HG03103 (cell line): ENCODE data around the gene LAMA1.
"Not testable (repeated sequence)": the region's sequence is repeated elsewhere in the genome, so short reads cannot be mapped to it uniquely, and the experiment has no call there.

Experiments
- ATAC-seq: cut with Tn5 transposase; IDR thresholded peaks from one replicate; pipeline ENCODE4 v1.9.1; 2021; ENCODE audit warnings: low read depth; ENCODE audit not compliant: unreplicated experiment

The LAMA1 gene

GRCh38 chr18:6956495-6956894, 161.1 kb downstream of the LAMA1 start:
- no peak for ATAC-seq

DNA sequence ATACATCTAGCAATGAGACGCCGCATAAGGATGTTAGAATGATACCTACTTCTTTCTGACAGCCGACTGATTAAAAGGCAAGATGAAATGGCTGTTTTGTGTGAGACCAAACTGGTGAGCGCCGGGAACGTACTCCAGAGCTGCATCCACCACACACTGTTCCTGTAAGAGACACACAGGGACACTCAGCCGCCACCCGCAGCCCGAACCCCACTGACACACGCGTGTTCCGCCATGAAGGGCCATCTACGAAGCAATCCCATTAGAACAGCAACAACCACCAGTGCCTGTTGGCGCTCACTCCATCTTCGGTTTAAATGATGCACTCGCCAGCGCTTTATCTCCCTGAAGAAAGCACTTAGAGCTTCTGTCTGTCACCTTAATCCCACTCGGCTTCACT, 162.3 kb downstream of the LAMA1 start:
- no peak for ATAC-seq

DNA sequence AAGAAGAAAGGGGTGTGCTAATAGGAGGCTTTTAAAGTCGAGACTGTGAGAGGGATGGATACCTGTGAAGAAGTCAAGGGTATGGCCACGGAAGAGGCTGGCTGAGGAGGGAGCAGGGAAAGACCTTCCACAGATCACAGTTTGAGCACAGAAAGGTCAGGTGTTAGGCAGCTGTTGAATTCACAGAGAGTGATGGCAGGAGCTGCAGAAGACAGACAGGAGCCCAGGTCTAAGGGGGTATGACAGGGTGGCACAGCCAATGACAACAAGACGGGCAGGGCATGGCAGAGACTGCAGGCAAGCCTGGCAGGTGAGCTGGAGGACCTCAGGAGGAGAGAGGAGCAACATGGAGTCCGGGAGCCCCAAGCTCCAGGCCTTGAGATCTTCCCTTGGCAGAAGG, 163.1 kb downstream of the LAMA1 start:
- no peak for ATAC-seq

- no peak for ATAC-seq
Measured at GRCh38 chr18:6951336-6952090, 166.1 kb downstream of the LAMA1 start.

DNA sequence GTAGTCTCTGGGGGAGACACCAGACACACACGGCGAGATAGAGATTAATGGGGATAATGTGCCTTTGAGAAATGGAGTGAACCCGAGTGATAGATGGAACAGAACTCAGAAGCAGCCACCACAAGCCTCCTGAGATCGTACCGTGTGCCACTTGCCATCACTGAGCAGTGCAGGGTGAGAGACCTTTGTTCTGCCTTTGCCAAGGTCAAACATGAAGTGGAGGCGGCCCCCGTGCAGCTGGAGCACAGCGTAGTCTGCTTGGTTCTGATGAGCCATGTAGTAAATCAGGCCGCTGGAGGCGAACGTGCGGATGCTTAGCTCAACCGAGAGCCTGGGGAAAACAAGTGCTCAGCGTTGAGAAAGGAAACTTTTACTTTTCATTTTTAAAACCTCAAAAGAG, 167.0 kb downstream of the LAMA1 start:
- ATAC-seq, result no peak

DNA sequence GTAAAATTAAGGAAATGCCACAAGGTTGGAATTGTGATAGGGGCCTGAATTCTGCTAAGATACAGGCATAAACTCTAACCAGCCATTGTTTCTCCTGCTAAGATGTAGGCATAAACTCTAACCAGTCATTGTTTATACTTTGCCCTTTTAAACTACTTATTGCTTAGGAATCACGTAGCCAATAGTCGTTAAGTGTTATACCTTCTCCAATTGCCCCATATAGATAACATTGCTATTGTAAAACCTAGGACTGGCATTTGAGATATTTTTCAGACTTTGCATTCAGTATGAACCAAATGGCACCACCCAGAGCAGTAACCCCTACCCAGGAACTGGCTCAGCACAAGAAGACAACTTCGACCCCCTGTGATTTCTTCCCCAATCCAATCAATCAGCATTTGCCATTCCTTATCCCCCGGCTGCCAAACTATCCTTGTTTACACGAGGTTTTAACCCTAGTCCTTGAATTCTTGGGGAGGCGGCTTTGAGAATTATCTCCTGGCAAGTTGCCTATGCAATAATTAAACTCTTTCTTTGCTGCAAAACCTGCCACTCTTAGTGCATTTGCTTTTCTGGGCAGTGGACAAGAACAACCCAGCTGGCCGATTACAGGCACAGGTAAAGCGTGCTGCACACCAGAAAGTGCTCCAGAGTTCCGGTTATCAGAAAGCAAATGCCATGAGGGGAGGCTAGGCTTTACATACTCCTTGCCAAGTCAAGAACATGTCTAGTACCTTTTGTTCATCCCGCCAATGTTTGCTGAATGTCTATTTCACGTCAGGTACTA, 167.6 kb downstream of the LAMA1 start:
- no peak for ATAC-seq

- ATAC-seq, result no peak
Measured at GRCh38 chr18:6948281-6949055, 169.1 kb downstream of the LAMA1 start.

DNA sequence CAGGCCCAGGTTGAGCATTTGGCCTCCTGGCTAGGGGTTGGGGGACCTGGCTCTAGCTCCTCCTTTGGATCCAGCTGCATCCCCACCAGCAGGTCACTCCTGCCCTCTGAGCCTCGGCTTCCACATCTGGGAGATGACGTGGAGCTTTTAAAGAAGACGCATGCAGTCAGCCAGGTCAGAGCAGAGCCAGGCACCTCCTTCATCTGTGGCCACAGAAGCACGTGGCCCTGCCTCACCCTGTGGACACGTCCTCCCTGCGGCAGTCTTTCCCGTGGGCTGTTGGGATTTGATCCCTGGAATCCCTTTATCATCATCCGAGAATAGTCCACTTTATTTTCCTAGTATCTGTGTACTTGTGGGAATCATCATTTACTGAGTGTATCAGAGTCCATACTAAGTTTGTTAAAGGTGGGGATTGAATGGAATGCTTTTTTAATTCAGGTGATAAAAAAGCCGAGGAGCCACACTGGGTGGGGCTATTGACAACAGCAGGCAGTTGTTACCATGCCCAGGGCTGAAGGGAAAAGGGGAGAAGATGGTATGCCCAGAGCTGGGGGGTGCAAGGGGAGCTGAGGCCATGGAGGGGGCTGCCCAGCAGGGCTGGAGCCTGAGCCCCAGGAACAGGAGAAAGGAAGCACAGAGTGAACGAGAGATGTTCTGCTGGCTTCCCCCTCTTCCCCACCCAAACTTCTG, 170.1 kb downstream of the LAMA1 start:
- no peak for ATAC-seq

DNA sequence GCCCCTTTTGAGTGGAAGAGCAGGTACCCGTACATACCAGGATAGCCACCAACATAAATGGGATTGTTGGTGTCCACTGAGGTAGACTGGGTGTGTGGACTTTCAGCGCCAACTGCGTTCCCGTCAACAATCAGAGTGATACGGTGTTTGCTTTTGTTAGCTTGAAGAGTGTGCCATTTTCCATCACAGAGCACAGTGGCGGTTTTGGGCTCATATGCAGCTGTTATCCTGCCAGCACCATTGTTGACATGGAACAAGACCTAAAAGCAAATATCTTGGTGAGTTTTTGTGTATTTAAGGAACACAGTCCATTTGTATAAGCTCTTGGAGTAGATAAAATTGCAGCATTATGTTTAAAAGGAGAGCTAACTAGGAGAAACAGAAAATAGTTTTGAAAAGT, 174.5 kb downstream of the LAMA1 start:
- no peak for ATAC-seq

GRCh38 chr18:6942742-6943141, 174.9 kb downstream of the LAMA1 start:
- ATAC-seq, result no peak

- ATAC-seq, result no peak
Measured at GRCh38 chr18:6941996-6942395, 175.6 kb downstream of the LAMA1 start.

DNA sequence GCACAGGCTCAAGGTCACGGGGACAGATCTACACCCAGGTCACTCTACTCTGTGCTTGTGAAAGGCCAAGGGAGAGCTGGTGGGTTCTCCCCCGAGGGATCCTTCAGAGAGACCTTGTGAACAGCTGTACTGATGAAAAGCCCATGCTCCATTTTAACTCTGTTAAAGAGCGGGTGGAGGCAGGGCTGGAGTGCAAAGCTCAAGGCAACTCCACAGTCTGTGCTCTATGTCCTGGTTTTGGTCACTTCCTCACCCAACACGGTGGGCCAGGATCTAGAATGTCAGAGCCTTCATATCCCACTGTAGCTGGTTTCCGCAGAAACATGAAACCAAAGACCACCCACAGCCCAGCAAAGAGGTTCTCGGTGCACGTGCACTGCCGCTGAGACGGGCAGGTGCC, 177.1 kb downstream of the LAMA1 start:
- ATAC-seq, result no peak

- no peak for ATAC-seq
Measured at GRCh38 chr18:6939972-6940371, 177.6 kb downstream of the LAMA1 start.

DNA sequence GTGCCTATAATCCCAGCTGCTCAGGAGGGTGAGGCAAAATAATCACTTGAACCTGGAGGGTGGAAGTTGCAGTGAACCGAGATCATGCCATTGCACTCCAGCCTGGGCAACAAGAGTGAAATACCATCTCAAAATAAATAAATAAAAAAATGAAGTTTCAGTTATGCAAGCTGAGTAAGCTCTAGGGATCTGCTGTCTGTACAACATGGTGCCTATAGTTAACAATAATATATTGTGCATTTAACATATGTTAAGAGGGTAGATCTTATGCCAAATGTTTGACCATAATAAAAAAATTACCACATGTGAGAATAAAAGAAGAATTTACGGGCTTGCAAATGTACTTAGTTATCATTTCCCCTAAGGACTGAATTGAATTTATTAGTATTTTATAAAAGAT, 179.2 kb downstream of the LAMA1 start:
- ATAC-seq, result not testable (repeated sequence)

GRCh38 chr18:6938003-6938402, 179.6 kb downstream of the LAMA1 start:
- no peak for ATAC-seq

DNA sequence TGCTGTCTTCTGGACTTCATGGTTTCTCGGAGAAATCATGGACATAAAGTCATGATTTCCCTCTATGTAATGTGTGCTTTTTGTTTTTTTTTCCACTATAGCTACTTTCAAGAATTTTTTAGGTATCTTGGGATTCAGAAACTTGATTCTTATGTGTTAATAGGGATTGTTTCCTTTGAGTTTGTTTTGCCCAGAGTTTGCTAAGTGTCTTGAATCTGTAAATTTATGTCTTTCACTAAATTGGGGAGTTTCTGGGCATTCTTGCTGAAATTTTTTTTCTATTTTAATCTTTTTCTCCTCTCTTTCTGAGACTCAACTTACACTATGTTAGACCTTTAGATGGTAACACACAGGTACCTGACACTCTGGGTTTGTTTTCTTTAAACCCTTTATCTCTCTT, 182.7 kb downstream of the LAMA1 start:
- ATAC-seq, result no peak

DNA sequence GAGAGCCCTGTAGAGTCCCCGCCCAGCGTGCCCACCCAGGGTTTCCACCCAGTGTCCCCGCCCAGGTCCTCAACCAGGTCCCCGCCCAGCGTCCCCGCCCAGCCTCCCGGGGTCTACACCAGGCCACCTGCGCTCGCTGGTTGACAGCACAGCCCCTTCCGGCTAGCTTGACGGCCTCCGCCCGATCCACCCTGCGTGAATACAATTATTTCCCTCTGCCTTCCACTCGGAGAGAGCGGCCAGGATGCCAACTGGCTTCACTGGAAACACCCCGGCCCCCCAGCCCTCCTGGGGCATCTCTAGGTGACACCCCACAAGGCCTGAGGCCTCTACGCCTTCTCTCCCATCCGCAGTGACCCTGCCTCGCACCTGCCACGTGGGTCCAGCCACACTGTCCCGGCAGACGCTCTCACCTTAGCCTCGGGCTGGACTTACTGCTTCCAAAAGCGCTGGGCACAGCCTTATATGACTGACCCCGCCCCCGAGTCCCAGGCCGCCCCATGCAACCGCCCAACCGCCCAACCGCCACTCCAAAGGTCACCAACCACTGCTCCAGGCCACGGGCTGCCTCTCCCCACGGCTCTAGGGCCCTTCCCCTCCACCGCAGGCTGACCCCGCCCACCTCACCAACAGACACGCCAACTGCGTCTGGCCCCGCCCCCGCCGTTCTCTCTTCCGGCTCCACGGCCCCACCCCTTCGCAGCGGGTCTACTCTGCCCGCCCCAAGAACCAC, 188.1 kb downstream of the LAMA1 start:
- ATAC-seq, result no peak

- ATAC-seq, result no peak
Measured at GRCh38 chr18:6928359-6928758, 189.2 kb downstream of the LAMA1 start.

DNA sequence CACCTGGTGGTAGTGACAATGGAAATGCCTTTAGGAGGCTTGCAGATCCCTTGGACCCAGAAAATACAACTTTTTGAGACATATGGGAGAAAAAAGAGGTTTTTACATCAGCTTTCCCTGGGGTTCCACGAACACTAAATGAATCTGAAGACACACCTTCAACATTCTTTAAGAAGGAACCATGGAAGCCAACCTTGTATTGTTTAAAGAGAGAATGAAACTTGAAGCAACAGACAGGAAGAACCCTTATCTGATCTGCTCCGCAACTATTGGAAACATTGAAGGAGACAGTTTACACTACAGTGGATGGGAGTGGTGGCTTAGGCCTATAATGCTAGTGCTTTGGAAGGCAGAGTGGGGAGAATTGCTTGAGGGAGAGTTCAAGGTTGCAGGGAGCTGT, 190.4 kb downstream of the LAMA1 start:
- no peak for ATAC-seq

- ATAC-seq, result no peak
Measured at GRCh38 chr18:6923220-6923619, 194.4 kb downstream of the LAMA1 start.
